Testis (tissue), 3 donors: Measurements from ENCODE around the gene GALR1. TPM values are rescaled to one million over a fixed set of nuclear protein-coding genes. Genes with fewer than 3 reads are reported as not detected.

Experiments
- DNase-seq: peaks from one replicate; pipeline ENCODE4 v3.0.0-alpha.2; 2019
- H3K27ac ChIP-seq, 2 donors: fragments of 200-600 bp; sonication (generic); one replicate each; pipeline ENCODE4 v1.5.1; 2019
- H3K27me3 ChIP-seq: fragments of 200-600 bp; sonication (generic); one replicate; pipeline ENCODE4 v1.5.1; 2019
- H3K36me3 ChIP-seq: fragments of 200-600 bp; sonication (generic); one replicate; pipeline ENCODE4 v1.5.1; 2017; ENCODE audit warnings: low read depth; ENCODE audit errors: missing control alignments
- H3K4me1 ChIP-seq: fragments of 200-600 bp; sonication (generic); one replicate; pipeline ENCODE4 v1.5.1; 2019
- H3K4me3 ChIP-seq, 2 donors: fragments of 200-600 bp; sonication (generic); one replicate each; pipeline ENCODE4 v1.5.1; 2017 to 2019
- H3K9me3 ChIP-seq: fragments of 200-600 bp; sonication (generic); one replicate; pipeline ENCODE4 v1.5.1; 2017
- CTCF ChIP-seq, 3 experiments: fragments of 450-650 bp in 2 of 3; fragments of 200-600 bp in 1 of 3; sonication (generic) in 1 of 3; IDR thresholded peaks; one replicate each; pipeline ENCODE4 v1.5.1; 2016 to 2019; ENCODE audit warnings: antibody characterized with exemption in 3 of 3, mild to moderate bottlenecking in 2 of 3, moderate library complexity in 1 of 3
- POLR2A ChIP-seq: fragments of 450-650 bp; IDR thresholded peaks from one replicate; pipeline ENCODE4 v1.6.1; 2017; ENCODE audit warnings: antibody characterized with exemption, mild to moderate bottlenecking, moderate library complexity
- WGBS, 2 donors: methylation state at CpG; one replicate each; pipeline ENCODE4 v1.1.5; 2018; 5-methylcytosine and 5-hydroxymethylcytosine counted together
- intact Hi-C: fragments of 100-400 bp; cut with DNase I; formaldehyde crosslinking; loops from one replicate; pipeline ENCODE4 v1.15.1; 2023; ENCODE audit warnings: low total_unique reads
- polyA plus RNA-seq: library from polyadenylated mRNA; stranded (reverse); fragments of 350-450 nt; fragmentation: Illumina TruSeq; extraction: RNeasy Lipid Tissue Mini Kit (QIAGEN cat#74804); gene quantifications from one replicate; pipeline ENCODE4 v1.2.3, GENCODE V29; 2014; ENCODE audit warnings: low read depth, low replicate concordance; ENCODE audit not compliant: insufficient read depth
- total RNA-seq, 2 donors: library from RNA; depleted of rRNA; stranded (reverse); fragments of >200 nt; gene quantifications; one replicate each; pipeline ENCODE4 v1.2.3, GENCODE V29; 2016

GALR1 gene
- total and polyA plus RNA-seq, 3 donors from 2014 or later, result 0.11 to 0.43 (median 0.16) TPM

- Histone ChIP-seq H3K4me3 (no peak overlapping the region), H3K36me3 (no peaks in the 10 kb centered on the region), H3K27ac (no peak overlapping the region), H3K9me3 (no peaks in the 10 kb centered on the region), H3K27me3 (no peaks in the 10 kb centered on the region), H3K4me1 (peaks cover 13% of the 10 kb centered on the region)
- no peak for DNase-seq
- no peak for TF ChIP-seq POLR2A
- no peak for TF ChIP-seq CTCF (IDR thresholded peaks at IDR 0.05)
- intact Hi-C loops, result no loop called here
- 71 to 76% methylated on average over 6 of the region's 6 CpGs for WGBS, 2 donors
Measured at GRCh38 chr18:77205769-77206168, 43.9 kb upstream of the GALR1 start.

- Histone ChIP-seq H3K27me3 (no peaks in the 10 kb centered on the region), H3K9me3 (no peaks in the 10 kb centered on the region), H3K4me3 (no peak overlapping the region), H3K4me1 (peaks cover 13% of the 10 kb centered on the region), H3K27ac (peak overlapping the region; percentile 28 to 70), H3K36me3 (no peaks in the 10 kb centered on the region)
- DNase-seq, result peak; percentile 63
- TF ChIP-seq POLR2A (no peak), CTCF (IDR thresholded peaks at IDR 0.05) (no peak)
- 41 to 42% methylated on average over 10 of the region's 10 CpGs for WGBS, 2 donors
- intact Hi-C loops, result no loop called here
Measured at GRCh38 chr18:77206676-77207374, 42.8 kb upstream of the GALR1 start.

- WGBS, 2 donors, result 24 to 40% methylated on average over 10 of the region's 10 CpGs
- Histone ChIP-seq H3K9me3 (no peaks in the 10 kb centered on the region), H3K27ac (peak overlapping the region in 1 of 2 donors; percentile 70), H3K36me3 (no peaks in the 10 kb centered on the region), H3K4me1 (peaks cover 13% of the 10 kb centered on the region), H3K4me3 (no peak overlapping the region), H3K27me3 (no peaks in the 10 kb centered on the region)
- TF ChIP-seq CTCF (IDR thresholded peaks at IDR 0.05) (peak; percentile 31 to 62 (median 40)), POLR2A (no peak)
- DNase-seq, result peak; percentile 69
- intact Hi-C loops, result no loop called here
Measured at GRCh38 chr18:77207540-77207939, 42.1 kb upstream of the GALR1 start.

GRCh38 chr18:77208964-77209363 is 40.7 kb upstream of the GALR1 start:
- WGBS, 2 donors, result 63 to 76% methylated on average over 4 of the region's 4 CpGs

More at GRCh38 chr18:77208964-77209363, 40.7 kb upstream of the GALR1 start:
- DNase-seq, result no peak
- Histone ChIP-seq H3K27ac (peak overlapping the region in 1 of 2 donors; percentile 70), H3K9me3 (no peaks in the 10 kb centered on the region), H3K27me3 (no peaks in the 10 kb centered on the region), H3K4me3 (no peak overlapping the region), H3K4me1 (peaks cover 13% of the 10 kb centered on the region), H3K36me3 (no peaks in the 10 kb centered on the region)
- TF ChIP-seq POLR2A, result no peak
- no peak for TF ChIP-seq CTCF (IDR thresholded peaks at IDR 0.05)
- intact Hi-C loops, result no loop called here
